HepG2 (cell line): Measurements from ENCODE around the gene RGPD3. TPM values are rescaled to one million over a fixed set of nuclear protein-coding genes. Genes with fewer than 3 reads are reported as not detected.

ENCODE experiments used
- ATAC-seq: fragments of 200-7000 bp; cut with Tn5 transposase; 3 replicates; pipeline ENCODE4 v1.9.1; 2020; ENCODE audit warnings: mild to moderate bottlenecking, moderate library complexity
- BruUV-seq: library from RNA; stranded (reverse); fragments of 400-500 nt; replicated peaks from 2 replicates; lab custom pipeline; 2021; lab: Mats Ljungman, UMichigan
- CTCF ChIA-PET: fragments of 300-600 bp; formaldehyde crosslinking; extraction: SDS; loops from one replicate; lab custom pipeline; 2021; ENCODE audit warnings: low total read pairs, inconsistent platforms, low intra/inter-chr PET ratio; lab: Yijun Ruan, JAX
- POLR2A ChIA-PET: fragments of 350-600 bp; sonication (Branson Sonifier 250); formaldehyde crosslinking; loops from one replicate; lab custom pipeline; 2020; ENCODE audit warnings: antibody characterized with exemption, inconsistent platforms; lab: Yijun Ruan, JAX
- DNase-seq: peaks from one replicate; pipeline ENCODE4 v3.0.0-alpha.2; 2015; ENCODE audit warnings: low spot score
- FAIRE-seq: peaks from 3 replicates; lab custom pipeline; 2011; peaks lifted over from hg19 to GRCh38; lab: Jason Lieb, UNC
- H2AFZ ChIP-seq: one replicate; pipeline ENCODE4 v1.6.1; 2011; ENCODE audit warnings: low read length, inconsistent platforms
- H3K27ac ChIP-seq: fragments of 300-600 bp; 3 replicates; pipeline ENCODE4 v1.8.0; 2011; ENCODE audit warnings: mixed run types, mild to moderate bottlenecking, mixed read lengths, low read length, inconsistent platforms; ENCODE audit not compliant: insufficient read depth; ENCODE audit errors: extremely low read length
- H3K27me3 ChIP-seq, 2 experiments: fragments of 200-600 bp in 1 of 2; 2 replicates in 1 of 2; 3 replicates in 1 of 2; pipeline versions ENCODE4 v1.6.0 to v1.8.0; 2011; ENCODE audit warnings: low read length in 2 of 2, mild to moderate bottlenecking in 2 of 2, moderate library complexity in 2 of 2, inconsistent platforms in 1 of 2; ENCODE audit not compliant: insufficient read depth in 2 of 2, control insufficient read depth in 1 of 2
- H3K36me3 ChIP-seq, 2 experiments: fragments of 200-600 bp in 1 of 2; replicated peaks in 1 of 2; 2 replicates in 1 of 2; 3 replicates in 1 of 2; pipeline versions ENCODE4 v1.5.1 to v1.8.0; 2011; ENCODE audit warnings: low read length in 2 of 2, inconsistent platforms in 1 of 2; ENCODE audit not compliant: insufficient read depth in 2 of 2, control insufficient read depth in 1 of 2
- H3K4me1 ChIP-seq: 2 replicates; pipeline ENCODE4 v1.5.1; 2012; ENCODE audit warnings: low read length, inconsistent platforms; ENCODE audit not compliant: insufficient read depth
- H3K4me2 ChIP-seq: 2 replicates; pipeline ENCODE4 v1.6.0; 2011; ENCODE audit warnings: low read depth, low read length, inconsistent platforms
- H3K4me3 ChIP-seq, 3 experiments: fragments of 200-600 bp in 1 of 3; sonication (generic), shearing (Covaris generic) in 1 of 3; replicated peaks in 1 of 3; 2 replicates each; pipeline ENCODE4 v1.5.1; 2011 to 2016; ENCODE audit warnings: low read length in 3 of 3, inconsistent platforms in 2 of 3, low read depth in 2 of 3, mild to moderate bottlenecking in 2 of 3, control low read depth in 1 of 3, mixed read lengths in 1 of 3; ENCODE audit not compliant: insufficient read depth in 1 of 3
- H3K79me2 ChIP-seq: one replicate; pipeline ENCODE4 v1.6.1; 2011; ENCODE audit warnings: low read length, inconsistent platforms; ENCODE audit not compliant: insufficient read depth
- H3K9ac ChIP-seq: 2 replicates; pipeline ENCODE4 v1.6.0; 2011; ENCODE audit warnings: mild to moderate bottlenecking, low read depth, low read length, inconsistent platforms; ENCODE audit not compliant: insufficient read depth
- H3K9me3 ChIP-seq: 2 replicates; pipeline ENCODE4 v1.5.1; 2012; ENCODE audit warnings: mild to moderate bottlenecking, low read length
- H4K20me1 ChIP-seq: 2 replicates; pipeline ENCODE4 v1.6.0; 2011; ENCODE audit warnings: inconsistent platforms, mild to moderate bottlenecking, low read length, moderate library complexity; ENCODE audit not compliant: insufficient read depth
- HOXA3 ChIP-seq: sonication (generic); formaldehyde crosslinking; IDR thresholded peaks from 2 replicates; pipeline ENCODE4 v1.5.0; 2020; ENCODE audit warnings: missing genetic modification reagents
- ISL2 ChIP-seq: sonication (generic); formaldehyde crosslinking; IDR thresholded peaks from 2 replicates; pipeline ENCODE4 v1.5.0; 2020; ENCODE audit warnings: missing genetic modification reagents
- NFE2L2 ChIP-seq: fragments of 150-350 bp; IDR thresholded peaks from 2 replicates; pipeline ENCODE4 v1.6.1; 2014; ENCODE audit warnings: low read length
- REXO4 ChIP-seq: sonication (generic); formaldehyde crosslinking; IDR thresholded peaks from 2 replicates; pipeline ENCODE4 v1.8.0; 2022; ENCODE audit warnings: missing genetic modification reagents, mild to moderate bottlenecking, borderline replicate concordance
- RXRA ChIP-seq: sonication (generic); formaldehyde crosslinking; IDR thresholded peaks from 2 replicates; pipeline ENCODE4 v1.5.1; 2020; ENCODE audit warnings: missing genetic modification reagents
- SATB2 ChIP-seq: sonication (generic); formaldehyde crosslinking; IDR thresholded peaks from 2 replicates; pipeline ENCODE4 v1.5.0; 2020; ENCODE audit warnings: missing genetic modification reagents
- SKI ChIP-seq: fragments of 450-650 bp; IDR thresholded peaks from one replicate; pipeline ENCODE4 v1.6.1; 2018; ENCODE audit warnings: mild to moderate bottlenecking; ENCODE audit not compliant: partially characterized antibody
- SMAD9 ChIP-seq: sonication (generic); formaldehyde crosslinking; IDR thresholded peaks from 2 replicates; pipeline ENCODE4 v1.5.1; 2020; ENCODE audit warnings: mild to moderate bottlenecking, missing genetic modification reagents
- TBP ChIP-seq: sonication (generic); formaldehyde crosslinking; IDR thresholded peaks from 2 replicates; pipeline ENCODE4 v1.5.0; 2020; ENCODE audit warnings: missing genetic modification reagents
- THAP11 ChIP-seq: IDR thresholded peaks from 2 replicates; pipeline ENCODE4 v1.6.1; 2016; ENCODE audit warnings: missing biosample characterization, missing genetic modification reagents
- YEATS2 ChIP-seq: sonication (generic); formaldehyde crosslinking; IDR thresholded peaks from 2 replicates; pipeline ENCODE4 v1.4.0; 2020; ENCODE audit warnings: missing genetic modification reagents, borderline replicate concordance
- ZIK1 ChIP-seq: sonication (generic); formaldehyde crosslinking; IDR thresholded peaks from 2 replicates; pipeline ENCODE4 v1.5.0; 2020; ENCODE audit warnings: mild to moderate bottlenecking, low read depth, missing genetic modification reagents, borderline replicate concordance
- ZNF124 ChIP-seq: sonication (generic); formaldehyde crosslinking; IDR thresholded peaks from 2 replicates; pipeline ENCODE4 v1.4.0; 2020; ENCODE audit warnings: missing genetic modification reagents
- ZNF441 ChIP-seq: sonication (generic); formaldehyde crosslinking; IDR thresholded peaks from 2 replicates; pipeline ENCODE4 v1.7.0; 2021; ENCODE audit warnings: missing genetic modification reagents, borderline replicate concordance
- WGBS: methylation state at CpG from one replicate; pipeline ENCODE4 v1.1.6; 2017; ENCODE audit warnings: low lambda C conversion rate; 5-methylcytosine and 5-hydroxymethylcytosine counted together
- in situ Hi-C: cut with HindIII; loops from 2 replicates; pipeline ENCODE4 v1.10.0; 2017; ENCODE audit warnings: low pct_unique_long_range_greater_than_20kb; ENCODE audit not compliant: extremely low pct_ligation_motif_present
- intact Hi-C: fragments of 100-400 bp; cut with micrococcal nuclease; formaldehyde crosslinking; loops from one replicate; pipeline ENCODE4 v1.10.0; 2022; ENCODE audit not compliant: unreplicated experiment
- polyA plus RNA-seq, 8 experiments: library from polyadenylated mRNA; depleted of rRNA in 3 of 8; stranded (reverse) in 7 of 8; unstranded in 1 of 8; fragments of >200 nt; fragmentation: Illumina TruSeq in 4 of 8; extraction: Trizol in 4 of 8; gene quantifications; 2 replicates each; pipeline versions ENCODE4 v1.2.1 to v1.2.3, GENCODE V29; 2011 to 2016; ENCODE audit warnings: low read depth in 4 of 8, missing spikeins in 1 of 8, mixed read lengths in 1 of 8; ENCODE audit not compliant: insufficient read depth in 1 of 8
- total RNA-seq, 5 experiments: library from RNA; depleted of rRNA; stranded (reverse); fragments of >200 nt; fragmentation: Illumina TruSeq; extraction: Trizol; gene quantifications; 2 replicates each; pipeline ENCODE4 v1.2.3, GENCODE V29; 2016; ENCODE audit warnings: low read depth in 1 of 5
- TF ChIP-seq, protein P1 (sequence below): sonication (generic); formaldehyde crosslinking; IDR thresholded peaks from 2 replicates; pipeline ENCODE4 v1.5.1; 2020; ENCODE audit warnings: missing genetic modification reagents, mild to moderate bottlenecking, borderline replicate concordance
- TF ChIP-seq, protein P2 (sequence below): IDR thresholded peaks from 2 replicates; pipeline ENCODE4 v1.6.1; 2012; ENCODE audit warnings: low read length, improper control_type of control experiment
- TF ChIP-seq, protein P3 (sequence below): sonication (generic); formaldehyde crosslinking; IDR thresholded peaks from 2 replicates; pipeline ENCODE4 v1.9.0; 2021; ENCODE audit warnings: missing genetic modification reagents, borderline replicate concordance
- TF ChIP-seq, protein P4 (sequence below): sonication (generic); formaldehyde crosslinking; IDR thresholded peaks from 2 replicates; pipeline ENCODE4 v1.5.1; 2020; ENCODE audit warnings: missing genetic modification reagents, mild to moderate bottlenecking, borderline replicate concordance

The RGPD3 gene
- total and polyA plus RNA-seq, 2 of the 13 experiments (the other 11 are each of a cell fraction or from before 2014, with no cell fraction given), result 0.13 to 0.24 TPM

DNA sequence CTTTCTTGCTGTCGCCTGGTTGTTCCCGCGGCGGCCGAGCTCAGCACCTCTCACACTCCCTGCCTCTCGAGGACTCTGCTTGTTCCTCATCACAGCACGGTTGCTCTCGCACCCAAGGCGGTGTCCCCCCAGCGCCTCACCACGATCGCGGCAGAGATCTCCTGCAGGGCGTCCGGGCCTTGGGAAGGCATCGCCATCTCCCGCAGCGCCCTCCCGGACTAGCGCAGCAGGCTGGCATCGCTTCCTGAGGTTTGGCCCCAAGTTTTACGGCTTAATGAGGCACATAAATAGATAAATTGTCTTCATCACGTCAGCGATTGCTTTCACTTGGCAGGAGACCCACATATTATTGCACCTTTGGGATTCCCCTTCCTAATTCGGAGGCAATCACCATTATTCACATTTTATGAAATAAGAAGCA is 125.4 kb downstream of the RGPD3 start:
- no peaks in the 10 kb centered on the region for H3K9me3 ChIP-seq
- peaks cover 9% of the 10 kb centered on the region for H3K4me1 ChIP-seq
- ChIA-PET CTCF (no interaction called here), POLR2A (no interaction called here)
- no peaks in the 10 kb centered on the region for H3K36me3 ChIP-seq
- no TSS peak for BruUV-seq
- H3K4me3 ChIP-seq, result no peak overlapping the region
- 77% methylated on average over 25 of the region's 25 CpGs for WGBS
- H4K20me1 ChIP-seq, result no peaks in the 10 kb centered on the region
- H3K9ac ChIP-seq, result no peak overlapping the region
- intact Hi-C loops (no loop called here), in situ Hi-C loops (no loop called here)
- FAIRE-seq (no peak), DNase-seq (no peak), ATAC-seq (no peak)
- H3K4me2 ChIP-seq, result no peak overlapping the region
- no peak overlapping the region for H2AFZ ChIP-seq
- H3K27ac ChIP-seq, result no peak overlapping the region
- H3K79me2 ChIP-seq, result no peaks in the 10 kb centered on the region
- H3K27me3 ChIP-seq, result peaks cover 0 to 38% of the 10 kb centered on the region in 2 experiments; a peak in 3 of 5 replicates
- TF ChIP-seq ZNF124 (CRISPR knock-in tag), result no peak
- no peak for TF ChIP-seq SKI
- TF ChIP-seq, protein P1, sequence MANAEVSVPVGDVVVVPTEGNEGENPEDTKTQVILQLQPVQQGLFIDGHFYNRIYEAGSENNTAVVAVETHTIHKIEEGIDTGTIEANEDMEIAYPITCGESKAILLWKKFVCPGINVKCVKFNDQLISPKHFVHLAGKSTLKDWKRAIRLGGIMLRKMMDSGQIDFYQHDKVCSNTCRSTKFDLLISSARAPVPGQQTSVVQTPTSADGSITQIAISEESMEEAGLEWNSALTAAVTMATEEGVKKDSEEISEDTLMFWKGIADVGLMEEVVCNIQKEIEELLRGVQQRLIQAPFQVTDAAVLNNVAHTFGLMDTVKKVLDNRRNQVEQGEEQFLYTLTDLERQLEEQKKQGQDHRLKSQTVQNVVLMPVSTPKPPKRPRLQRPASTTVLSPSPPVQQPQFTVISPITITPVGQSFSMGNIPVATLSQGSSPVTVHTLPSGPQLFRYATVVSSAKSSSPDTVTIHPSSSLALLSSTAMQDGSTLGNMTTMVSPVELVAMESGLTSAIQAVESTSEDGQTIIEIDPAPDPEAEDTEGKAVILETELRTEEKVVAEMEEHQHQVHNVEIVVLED (CRISPR knock-in tag), result no peak
- TF ChIP-seq RXRA, result no peak
- TF ChIP-seq ZIK1 (CRISPR knock-in tag), result no peak
- no peak for TF ChIP-seq SATB2 (CRISPR knock-in tag)
- no peak for TF ChIP-seq HOXA3
- TF ChIP-seq ZNF441 (CRISPR knock-in tag), result no peak
- TF ChIP-seq, protein P2, sequence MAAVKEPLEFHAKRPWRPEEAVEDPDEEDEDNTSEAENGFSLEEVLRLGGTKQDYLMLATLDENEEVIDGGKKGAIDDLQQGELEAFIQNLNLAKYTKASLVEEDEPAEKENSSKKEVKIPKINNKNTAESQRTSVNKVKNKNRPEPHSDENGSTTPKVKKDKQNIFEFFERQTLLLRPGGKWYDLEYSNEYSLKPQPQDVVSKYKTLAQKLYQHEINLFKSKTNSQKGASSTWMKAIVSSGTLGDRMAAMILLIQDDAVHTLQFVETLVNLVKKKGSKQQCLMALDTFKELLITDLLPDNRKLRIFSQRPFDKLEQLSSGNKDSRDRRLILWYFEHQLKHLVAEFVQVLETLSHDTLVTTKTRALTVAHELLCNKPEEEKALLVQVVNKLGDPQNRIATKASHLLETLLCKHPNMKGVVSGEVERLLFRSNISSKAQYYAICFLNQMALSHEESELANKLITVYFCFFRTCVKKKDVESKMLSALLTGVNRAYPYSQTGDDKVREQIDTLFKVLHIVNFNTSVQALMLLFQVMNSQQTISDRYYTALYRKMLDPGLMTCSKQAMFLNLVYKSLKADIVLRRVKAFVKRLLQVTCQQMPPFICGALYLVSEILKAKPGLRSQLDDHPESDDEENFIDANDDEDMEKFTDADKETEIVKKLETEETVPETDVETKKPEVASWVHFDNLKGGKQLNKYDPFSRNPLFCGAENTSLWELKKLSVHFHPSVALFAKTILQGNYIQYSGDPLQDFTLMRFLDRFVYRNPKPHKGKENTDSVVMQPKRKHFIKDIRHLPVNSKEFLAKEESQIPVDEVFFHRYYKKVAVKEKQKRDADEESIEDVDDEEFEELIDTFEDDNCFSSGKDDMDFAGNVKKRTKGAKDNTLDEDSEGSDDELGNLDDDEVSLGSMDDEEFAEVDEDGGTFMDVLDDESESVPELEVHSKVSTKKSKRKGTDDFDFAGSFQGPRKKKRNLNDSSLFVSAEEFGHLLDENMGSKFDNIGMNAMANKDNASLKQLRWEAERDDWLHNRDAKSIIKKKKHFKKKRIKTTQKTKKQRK, result no peak
- no peak for TF ChIP-seq NFE2L2
- TF ChIP-seq, protein P3, sequence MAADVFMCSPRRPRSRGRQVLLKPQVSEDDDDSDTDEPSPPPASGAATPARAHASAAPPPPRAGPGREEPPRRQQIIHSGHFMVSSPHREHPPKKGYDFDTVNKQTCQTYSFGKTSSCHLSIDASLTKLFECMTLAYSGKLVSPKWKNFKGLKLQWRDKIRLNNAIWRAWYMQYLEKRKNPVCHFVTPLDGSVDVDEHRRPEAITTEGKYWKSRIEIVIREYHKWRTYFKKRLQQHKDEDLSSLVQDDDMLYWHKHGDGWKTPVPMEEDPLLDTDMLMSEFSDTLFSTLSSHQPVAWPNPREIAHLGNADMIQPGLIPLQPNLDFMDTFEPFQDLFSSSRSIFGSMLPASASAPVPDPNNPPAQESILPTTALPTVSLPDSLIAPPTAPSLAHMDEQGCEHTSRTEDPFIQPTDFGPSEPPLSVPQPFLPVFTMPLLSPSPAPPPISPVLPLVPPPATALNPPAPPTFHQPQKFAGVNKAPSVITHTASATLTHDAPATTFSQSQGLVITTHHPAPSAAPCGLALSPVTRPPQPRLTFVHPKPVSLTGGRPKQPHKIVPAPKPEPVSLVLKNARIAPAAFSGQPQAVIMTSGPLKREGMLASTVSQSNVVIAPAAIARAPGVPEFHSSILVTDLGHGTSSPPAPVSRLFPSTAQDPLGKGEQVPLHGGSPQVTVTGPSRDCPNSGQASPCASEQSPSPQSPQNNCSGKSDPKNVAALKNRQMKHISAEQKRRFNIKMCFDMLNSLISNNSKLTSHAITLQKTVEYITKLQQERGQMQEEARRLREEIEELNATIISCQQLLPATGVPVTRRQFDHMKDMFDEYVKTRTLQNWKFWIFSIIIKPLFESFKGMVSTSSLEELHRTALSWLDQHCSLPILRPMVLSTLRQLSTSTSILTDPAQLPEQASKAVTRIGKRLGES, result no peak
- TF ChIP-seq ISL2 (CRISPR knock-in tag), result no peak
- TF ChIP-seq, protein P4, sequence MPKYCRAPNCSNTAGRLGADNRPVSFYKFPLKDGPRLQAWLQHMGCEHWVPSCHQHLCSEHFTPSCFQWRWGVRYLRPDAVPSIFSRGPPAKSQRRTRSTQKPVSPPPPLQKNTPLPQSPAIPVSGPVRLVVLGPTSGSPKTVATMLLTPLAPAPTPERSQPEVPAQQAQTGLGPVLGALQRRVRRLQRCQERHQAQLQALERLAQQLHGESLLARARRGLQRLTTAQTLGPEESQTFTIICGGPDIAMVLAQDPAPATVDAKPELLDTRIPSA (CRISPR knock-in tag), result no peak
- TF ChIP-seq SMAD9 (CRISPR knock-in tag), result no peak
- no peak for TF ChIP-seq THAP11
- TF ChIP-seq TBP (CRISPR knock-in tag), result no peak
- no peak for TF ChIP-seq REXO4
- no peak for TF ChIP-seq YEATS2 (CRISPR knock-in tag)
